Measurements from ENCODE around the gene MARCHF4. TPM values are rescaled to one million over a fixed set of nuclear protein-coding genes. Genes with fewer than 3 reads are reported as not detected.

The MARCHF4 gene
- total RNA-seq, 1 experiment from 2014 or later = 0.26 TPM

DNA sequence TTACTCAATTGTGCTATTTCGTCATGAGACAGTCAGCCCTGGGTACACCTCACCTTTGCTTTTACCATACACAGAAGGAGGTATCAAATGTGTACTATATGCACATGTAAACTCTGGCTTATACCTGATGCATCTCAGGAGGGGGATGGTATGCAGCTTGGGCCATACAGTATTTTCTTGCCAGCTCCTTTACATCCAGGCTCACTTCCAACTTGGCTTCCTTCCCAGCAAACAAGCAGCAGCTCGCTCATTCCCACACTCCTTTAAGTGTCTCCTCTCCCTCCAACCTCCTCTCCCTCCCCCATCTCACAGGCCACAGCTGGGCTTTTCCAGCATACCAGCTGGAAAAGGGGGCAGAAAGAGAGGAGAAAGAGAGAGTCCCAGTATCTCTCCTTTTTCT, 9.6 kb downstream of the MARCHF4 start:
- no peaks in the 10 kb centered on the region for H3K79me2 ChIP-seq (ENCODE audit: insufficient read depth, low read length)
- no peak overlapping the region for H3K14ac ChIP-seq (ENCODE audit: insufficient read depth, low read length)
- no peak overlapping the region for H2BK20ac ChIP-seq (ENCODE audit: low read depth, low read length, poor library complexity, severe bottlenecking)
- H2BK5ac ChIP-seq (ENCODE audit: insufficient read length, low read length) = no peak overlapping the region
- H4K5ac ChIP-seq (ENCODE audit: insufficient read length, low read depth, low read length) = no peak overlapping the region
- H3K23me2 ChIP-seq (ENCODE audit: insufficient read length, low read depth, low read length, poor library complexity, severe bottlenecking) = no peaks in the 10 kb centered on the region
- H3K23ac ChIP-seq (ENCODE audit: insufficient read length, low read depth, low read length) = no peak overlapping the region
- TF ChIP-seq, protein P1, sequence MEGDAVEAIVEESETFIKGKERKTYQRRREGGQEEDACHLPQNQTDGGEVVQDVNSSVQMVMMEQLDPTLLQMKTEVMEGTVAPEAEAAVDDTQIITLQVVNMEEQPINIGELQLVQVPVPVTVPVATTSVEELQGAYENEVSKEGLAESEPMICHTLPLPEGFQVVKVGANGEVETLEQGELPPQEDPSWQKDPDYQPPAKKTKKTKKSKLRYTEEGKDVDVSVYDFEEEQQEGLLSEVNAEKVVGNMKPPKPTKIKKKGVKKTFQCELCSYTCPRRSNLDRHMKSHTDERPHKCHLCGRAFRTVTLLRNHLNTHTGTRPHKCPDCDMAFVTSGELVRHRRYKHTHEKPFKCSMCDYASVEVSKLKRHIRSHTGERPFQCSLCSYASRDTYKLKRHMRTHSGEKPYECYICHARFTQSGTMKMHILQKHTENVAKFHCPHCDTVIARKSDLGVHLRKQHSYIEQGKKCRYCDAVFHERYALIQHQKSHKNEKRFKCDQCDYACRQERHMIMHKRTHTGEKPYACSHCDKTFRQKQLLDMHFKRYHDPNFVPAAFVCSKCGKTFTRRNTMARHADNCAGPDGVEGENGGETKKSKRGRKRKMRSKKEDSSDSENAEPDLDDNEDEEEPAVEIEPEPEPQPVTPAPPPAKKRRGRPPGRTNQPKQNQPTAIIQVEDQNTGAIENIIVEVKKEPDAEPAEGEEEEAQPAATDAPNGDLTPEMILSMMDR (conservative IDR thresholded peaks at IDR 0.05) = no peak
- H3K27me3 Mint-ChIP-seq (ENCODE audit: low read depth) = peaks cover 27% of the 10 kb centered on the region
- no peak overlapping the region for H2BK15ac ChIP-seq (ENCODE audit: low read depth, low read length)
- H3K27ac ChIP-seq (ENCODE audit: insufficient read length, low read depth, low read length) = no peak overlapping the region
- WGBS (ENCODE audit: extremely low coverage, insufficient read length, low lambda C conversion rate) = no CpG with 5 or more reads among the region's 2 CpGs
- H3K4me1 ChIP-seq (ENCODE audit: insufficient read depth, low read length) = no peaks in the 10 kb centered on the region
- H2AFZ ChIP-seq (ENCODE audit: low read length) = no peak overlapping the region
- no peak for DNase-seq
- H3T11ph ChIP-seq (ENCODE audit: low read length) = no peak overlapping the region
- no peak overlapping the region for H3K56ac ChIP-seq (ENCODE audit: insufficient read length, low read depth, low read length)
- H3K18ac ChIP-seq (ENCODE audit: insufficient read length, low read depth, low read length) = no peak overlapping the region
- H3K27me3 ChIP-seq (ENCODE audit: insufficient read depth, low read length) = no peaks in the 10 kb centered on the region
- no peak overlapping the region for H3K4me2 ChIP-seq (ENCODE audit: insufficient read depth, insufficient read length, low read length)
- H3K4ac ChIP-seq (ENCODE audit: low read depth, low read length) = no peak overlapping the region
- H3K4me3 Mint-ChIP-seq = no peak overlapping the region
- H3K36me3 Mint-ChIP-seq (ENCODE audit: insufficient read depth in 1 of 3, low read depth in 3 of 3) = no peaks in the 10 kb centered on the region
- no peaks in the 10 kb centered on the region for H3K79me1 ChIP-seq (ENCODE audit: insufficient read depth, low read depth, low read length, poor library complexity, severe bottlenecking)
- H4K20me1 ChIP-seq (ENCODE audit: control insufficient read depth, insufficient read depth, insufficient read length) = no peaks in the 10 kb centered on the region
- H2BK120ac ChIP-seq (ENCODE audit: low read depth, low read length, poor library complexity, severe bottlenecking) = no peak overlapping the region
- H4K8ac ChIP-seq (replicated peaks; ENCODE audit: insufficient read length, low read depth, low read length) = no peak overlapping the region
- H3K27ac Mint-ChIP-seq = no peak overlapping the region
- no peaks in the 10 kb centered on the region for H3K9me3 ChIP-seq (ENCODE audit: control insufficient read depth, low read depth, low read length)
- no peak overlapping the region for H2AK5ac ChIP-seq (ENCODE audit: insufficient read length, low read length)
- H3K9ac ChIP-seq (ENCODE audit: extremely low read depth, insufficient read length, low read length) = no peak overlapping the region
- no peak overlapping the region for H2BK12ac ChIP-seq (ENCODE audit: insufficient read length, low read depth, low read length)
- H3K9me3 Mint-ChIP-seq = no peaks in the 10 kb centered on the region
- peaks cover 9 to 20% of the 10 kb centered on the region in 2 experiments for H3K4me1 Mint-ChIP-seq
- no peak overlapping the region for H4K91ac ChIP-seq (ENCODE audit: insufficient read length, low read depth, low read length)
